A549 treated with CORT108297 at 1 μM for 4 hours (cell line): ENCODE data around the gene CDC42BPB. TPM values are rescaled to one million over a fixed set of nuclear protein-coding genes. Genes with fewer than 3 reads are reported as not detected.

Experiments
- total RNA-seq: library from RNA; stranded (reverse); fragments of 200-300 nt; extraction: Qiagen RNA extraction; gene quantifications from 5 replicates; pipeline ENCODE4 v1.2.3, GENCODE V29; 2022

The CDC42BPB gene
- total RNA-seq, result 58.8 to 86.4 TPM (median 80.7 TPM) in 5 replicates

GRCh38 chr14:103057372-103058163, at the start of gene CDC42BPB:
CDC42BPB (minus strand) TSS chr14:103057549; CDS start chr14:103057173, 376 bp downstream.

GRCh38 chr14:103094406-103095209, 37.3 kb upstream of the CDC42BPB start, which contains the start of gene EXOC3L4:
EXOC3L4 (plus strand) TSS chr14:103094725; CDS start chr14:103100220, 5,495 bp downstream.

GRCh38 chr14:103084021-103084919, 26.9 kb upstream of the CDC42BPB start, which contains the start of gene LBHD2:
LBHD2 (plus strand) TSS chr14:103084210; CDS start chr14:103086013, 1,803 bp downstream.

GRCh38 chr14:102922490-102923200, 134.7 kb downstream of the CDC42BPB start, which contains the start of gene AMN:
AMN (plus strand) TSS chr14:102922663; CDS start chr14:102922689, 26 bp downstream.

Other genes starting within 250 kb of the CDC42BPB start
- gene AMN, start 134.9 kb downstream of the CDC42BPB start, total RNA-seq, result 0.20 to 0.44 TPM (median 0.34 TPM) in 5 replicates
- gene LBHD2, start 26.7 kb upstream of the CDC42BPB start, total RNA-seq, result 0.12 to 0.39 TPM (median 0.27 TPM) in 3 of 5 replicates, not detected in the others
- 1.1 to 2.5 TPM (median 1.9 TPM) in 5 replicates for gene EXOC3L4, start 37.2 kb upstream of the CDC42BPB start, total RNA-seq
- 327 to 421 TPM (median 389 TPM) in 5 replicates for gene TNFAIP2, start 65.9 kb upstream of the CDC42BPB start, total RNA-seq